ENCODE data around the gene NEDD9. TPM values are rescaled to one million over a fixed set of nuclear protein-coding genes. Genes with fewer than 3 reads are reported as not detected.

The NEDD9 gene
- total and polyA plus RNA-seq, 2 donors (not counting 1 experiment from before 2014, with no cell fraction given) = 33.7 to 35.2 TPM

- H3K79me2 ChIP-seq (ENCODE audit: control insufficient read depth, insufficient read depth, low read length) = no peaks in the 10 kb centered on the region
- DNase-seq (ENCODE audit: low read depth in 2 of 2) = no peak
- peaks cover 12% of the 10 kb centered on the region for H3K36me3 ChIP-seq (ENCODE audit: control insufficient read depth, insufficient read depth, low read length)
These were observed 40.3 kb downstream of the NEDD9 start for GRCh38 chr6:11192167-11192566.

GRCh38 chr6:11190625-11191245 is 41.7 kb downstream of the NEDD9 start:
- no peaks in the 10 kb centered on the region for H3K27me3 ChIP-seq (ENCODE audit: control insufficient read depth, insufficient read depth, low read length)
- H2AFZ ChIP-seq (ENCODE audit: low read length) = no peak overlapping the region
- H3K27ac ChIP-seq (ENCODE audit: insufficient read depth, low read length) = no peak overlapping the region
- no peak overlapping the region for H3K4me2 ChIP-seq (ENCODE audit: extremely low read depth, insufficient read depth, low read length)
- TF ChIP-seq EZH2 (IDR thresholded peaks at IDR 0.05; ENCODE audit: low read length, missing control alignments) = no peak
- TF ChIP-seq, protein P1, sequence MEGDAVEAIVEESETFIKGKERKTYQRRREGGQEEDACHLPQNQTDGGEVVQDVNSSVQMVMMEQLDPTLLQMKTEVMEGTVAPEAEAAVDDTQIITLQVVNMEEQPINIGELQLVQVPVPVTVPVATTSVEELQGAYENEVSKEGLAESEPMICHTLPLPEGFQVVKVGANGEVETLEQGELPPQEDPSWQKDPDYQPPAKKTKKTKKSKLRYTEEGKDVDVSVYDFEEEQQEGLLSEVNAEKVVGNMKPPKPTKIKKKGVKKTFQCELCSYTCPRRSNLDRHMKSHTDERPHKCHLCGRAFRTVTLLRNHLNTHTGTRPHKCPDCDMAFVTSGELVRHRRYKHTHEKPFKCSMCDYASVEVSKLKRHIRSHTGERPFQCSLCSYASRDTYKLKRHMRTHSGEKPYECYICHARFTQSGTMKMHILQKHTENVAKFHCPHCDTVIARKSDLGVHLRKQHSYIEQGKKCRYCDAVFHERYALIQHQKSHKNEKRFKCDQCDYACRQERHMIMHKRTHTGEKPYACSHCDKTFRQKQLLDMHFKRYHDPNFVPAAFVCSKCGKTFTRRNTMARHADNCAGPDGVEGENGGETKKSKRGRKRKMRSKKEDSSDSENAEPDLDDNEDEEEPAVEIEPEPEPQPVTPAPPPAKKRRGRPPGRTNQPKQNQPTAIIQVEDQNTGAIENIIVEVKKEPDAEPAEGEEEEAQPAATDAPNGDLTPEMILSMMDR (conservative IDR thresholded peaks at IDR 0.05 in 1 of 2, IDR thresholded peaks at IDR 0.05 in 1 of 2; ENCODE audit: low read depth in 1 of 2, low read length in 2 of 2) = no peak
- no peaks in the 10 kb centered on the region for H3K9me3 ChIP-seq (ENCODE audit: control insufficient read depth, insufficient read depth, low read depth, low read length)
- no peak overlapping the region for H3K9ac ChIP-seq (ENCODE audit: insufficient read depth, low read length)
- H3K4me3 ChIP-seq (replicated peaks in 1 of 4; ENCODE audit: control extremely low read depth in 1 of 4, insufficient read depth in 1 of 4, low read depth in 3 of 4, low read length in 4 of 4) = no peak overlapping the region
- H3K79me2 ChIP-seq (ENCODE audit: control insufficient read depth, insufficient read depth, low read length) = no peaks in the 10 kb centered on the region
- DNase-seq (ENCODE audit: low read depth in 2 of 2) = no peak
- no peaks in the 10 kb centered on the region for H4K20me1 ChIP-seq (ENCODE audit: control insufficient read depth, extremely low read depth, insufficient read depth, low read length)
- peaks cover 10% of the 10 kb centered on the region for H3K4me1 ChIP-seq (ENCODE audit: control insufficient read depth, extremely low read depth, insufficient read depth, low read length)
- H3K36me3 ChIP-seq (ENCODE audit: control insufficient read depth, insufficient read depth, low read length) = peaks cover 14% of the 10 kb centered on the region

More at GRCh38 chr6:11192167-11192566, 40.3 kb downstream of the NEDD9 start:
- no peaks in the 10 kb centered on the region for H3K27me3 ChIP-seq (ENCODE audit: control insufficient read depth, insufficient read depth, low read length)
- no peaks in the 10 kb centered on the region for H4K20me1 ChIP-seq (ENCODE audit: control insufficient read depth, extremely low read depth, insufficient read depth, low read length)
- no peak overlapping the region for H3K4me3 ChIP-seq (replicated peaks in 1 of 4; ENCODE audit: control extremely low read depth in 1 of 4, insufficient read depth in 1 of 4, low read depth in 3 of 4, low read length in 4 of 4)
- H3K4me2 ChIP-seq (ENCODE audit: extremely low read depth, insufficient read depth, low read length) = no peak overlapping the region
- peaks cover 16% of the 10 kb centered on the region for H3K4me1 ChIP-seq (ENCODE audit: control insufficient read depth, extremely low read depth, insufficient read depth, low read length)
- TF ChIP-seq EZH2 (IDR thresholded peaks at IDR 0.05; ENCODE audit: low read length, missing control alignments) = no peak
- TF ChIP-seq, protein P1 (conservative IDR thresholded peaks at IDR 0.05 in 1 of 2, IDR thresholded peaks at IDR 0.05 in 1 of 2; ENCODE audit: low read depth in 1 of 2, low read length in 2 of 2) = no peak
- H2AFZ ChIP-seq (ENCODE audit: low read length) = no peak overlapping the region
- no peak overlapping the region for H3K9ac ChIP-seq (ENCODE audit: insufficient read depth, low read length)
- H3K9me3 ChIP-seq (ENCODE audit: control insufficient read depth, insufficient read depth, low read depth, low read length) = no peaks in the 10 kb centered on the region
- no peak overlapping the region for H3K27ac ChIP-seq (ENCODE audit: insufficient read depth, low read length)

DNA sequence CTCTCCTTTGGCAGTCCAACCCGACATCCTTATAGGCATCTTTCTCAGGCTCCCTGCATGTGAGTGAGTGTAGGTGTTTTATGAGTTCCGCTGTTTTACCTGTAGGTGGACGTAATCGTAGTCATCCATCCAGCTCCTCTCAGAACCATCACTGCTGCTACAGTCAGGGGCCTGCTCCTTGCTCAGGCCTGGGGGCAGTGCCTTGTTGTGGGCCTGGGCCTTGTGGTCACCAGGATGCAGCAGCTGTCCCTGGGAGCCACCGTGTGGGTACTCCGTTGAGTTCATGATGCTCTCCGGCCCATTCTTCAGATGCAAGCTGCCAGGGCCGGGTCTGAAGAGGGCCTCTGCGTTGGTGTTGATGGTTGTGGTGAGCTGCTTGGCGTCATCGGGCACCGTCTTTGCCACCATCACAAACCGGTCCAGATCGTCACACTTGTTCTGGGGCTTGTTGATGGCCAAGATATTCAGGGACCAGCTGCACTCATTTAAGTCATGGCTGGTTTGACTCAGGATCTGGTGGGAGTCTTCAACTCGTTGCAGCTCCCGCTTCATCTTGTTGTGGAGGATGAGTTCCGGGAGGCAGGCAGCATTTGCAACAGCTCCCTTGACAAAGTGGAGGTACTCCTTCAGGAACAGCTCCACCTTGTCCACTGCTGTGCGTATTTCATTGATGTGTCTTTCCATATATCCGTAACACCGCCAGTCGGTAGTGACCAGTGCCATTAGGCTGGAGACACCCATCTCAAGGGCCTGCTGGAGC is 42.4 kb downstream of the NEDD9 start:
- Histone ChIP-seq H3K36me3 (ENCODE audit: control insufficient read depth, insufficient read depth, low read length) (peaks cover 18% of the 10 kb centered on the region), H3K79me2 (ENCODE audit: control insufficient read depth, insufficient read depth, low read length) (no peaks in the 10 kb centered on the region), H3K4me1 (ENCODE audit: control insufficient read depth, extremely low read depth, insufficient read depth, low read length) (peaks cover 4% of the 10 kb centered on the region), H2AFZ (ENCODE audit: low read length) (no peak overlapping the region), H3K4me3 (replicated peaks in 1 of 4; ENCODE audit: control extremely low read depth in 1 of 4, insufficient read depth in 1 of 4, low read depth in 3 of 4, low read length in 4 of 4) (no peak overlapping the region), H3K9ac (ENCODE audit: insufficient read depth, low read length) (no peak overlapping the region), H3K4me2 (ENCODE audit: extremely low read depth, insufficient read depth, low read length) (no peak overlapping the region), H3K27me3 (ENCODE audit: control insufficient read depth, insufficient read depth, low read length) (no peaks in the 10 kb centered on the region), H4K20me1 (ENCODE audit: control insufficient read depth, extremely low read depth, insufficient read depth, low read length) (no peaks in the 10 kb centered on the region), H3K27ac (ENCODE audit: insufficient read depth, low read length) (no peak overlapping the region), H3K9me3 (ENCODE audit: control insufficient read depth, insufficient read depth, low read depth, low read length) (no peaks in the 10 kb centered on the region)
- TF ChIP-seq, protein P1 (conservative IDR thresholded peaks at IDR 0.05 in 1 of 2, IDR thresholded peaks at IDR 0.05 in 1 of 2; ENCODE audit: low read depth in 1 of 2, low read length in 2 of 2) = no peak
- TF ChIP-seq EZH2 (IDR thresholded peaks at IDR 0.05; ENCODE audit: low read length, missing control alignments) = no peak
- no peak for DNase-seq (ENCODE audit: low read depth in 2 of 2)

Data from fibroblast of lung (primary cell).